Measurements from ENCODE around the gene SLC26A11.

DNA sequence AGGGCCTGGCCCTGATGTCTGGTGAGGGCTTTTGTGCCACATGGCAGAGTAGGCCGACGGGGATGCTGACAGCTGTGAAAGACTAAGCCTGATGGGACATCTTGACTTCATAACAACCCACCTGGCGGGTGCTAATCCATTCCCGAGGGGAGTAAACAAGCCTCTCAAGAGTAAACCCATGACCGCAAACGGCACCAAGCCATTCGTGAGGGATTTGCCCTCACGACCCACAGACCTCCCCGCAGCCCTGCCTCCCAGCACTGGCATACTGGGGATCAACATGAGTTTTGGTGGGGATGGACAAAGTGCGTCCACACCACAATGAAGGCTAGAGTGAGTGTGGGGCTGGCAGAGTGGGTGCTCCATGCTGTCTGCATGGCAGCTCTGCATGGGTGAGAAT, 52.1 kb downstream of the SLC26A11 start:
- TF ChIP-seq, protein P1, sequence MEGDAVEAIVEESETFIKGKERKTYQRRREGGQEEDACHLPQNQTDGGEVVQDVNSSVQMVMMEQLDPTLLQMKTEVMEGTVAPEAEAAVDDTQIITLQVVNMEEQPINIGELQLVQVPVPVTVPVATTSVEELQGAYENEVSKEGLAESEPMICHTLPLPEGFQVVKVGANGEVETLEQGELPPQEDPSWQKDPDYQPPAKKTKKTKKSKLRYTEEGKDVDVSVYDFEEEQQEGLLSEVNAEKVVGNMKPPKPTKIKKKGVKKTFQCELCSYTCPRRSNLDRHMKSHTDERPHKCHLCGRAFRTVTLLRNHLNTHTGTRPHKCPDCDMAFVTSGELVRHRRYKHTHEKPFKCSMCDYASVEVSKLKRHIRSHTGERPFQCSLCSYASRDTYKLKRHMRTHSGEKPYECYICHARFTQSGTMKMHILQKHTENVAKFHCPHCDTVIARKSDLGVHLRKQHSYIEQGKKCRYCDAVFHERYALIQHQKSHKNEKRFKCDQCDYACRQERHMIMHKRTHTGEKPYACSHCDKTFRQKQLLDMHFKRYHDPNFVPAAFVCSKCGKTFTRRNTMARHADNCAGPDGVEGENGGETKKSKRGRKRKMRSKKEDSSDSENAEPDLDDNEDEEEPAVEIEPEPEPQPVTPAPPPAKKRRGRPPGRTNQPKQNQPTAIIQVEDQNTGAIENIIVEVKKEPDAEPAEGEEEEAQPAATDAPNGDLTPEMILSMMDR (IDR thresholded peaks at IDR 0.05 in 4 of 5, conservative IDR thresholded peaks at IDR 0.05 in 1 of 5): no peak
- TF ChIP-seq POLR2A (IDR thresholded peaks at IDR 0.05): no peak

All from gastrocnemius medialis (tissue), 4 donors.